Measurements from ENCODE around the gene SEC24D. TPM values are rescaled to one million over a fixed set of nuclear protein-coding genes. Genes with fewer than 3 reads are reported as not detected.

The SEC24D gene
- total RNA-seq, 1 donor from 2014 or later: 28.3 TPM

- H3K4me3 ChIP-seq (ENCODE audit: low read depth, low read length): no peak overlapping the region
- TF ChIP-seq, protein P1, sequence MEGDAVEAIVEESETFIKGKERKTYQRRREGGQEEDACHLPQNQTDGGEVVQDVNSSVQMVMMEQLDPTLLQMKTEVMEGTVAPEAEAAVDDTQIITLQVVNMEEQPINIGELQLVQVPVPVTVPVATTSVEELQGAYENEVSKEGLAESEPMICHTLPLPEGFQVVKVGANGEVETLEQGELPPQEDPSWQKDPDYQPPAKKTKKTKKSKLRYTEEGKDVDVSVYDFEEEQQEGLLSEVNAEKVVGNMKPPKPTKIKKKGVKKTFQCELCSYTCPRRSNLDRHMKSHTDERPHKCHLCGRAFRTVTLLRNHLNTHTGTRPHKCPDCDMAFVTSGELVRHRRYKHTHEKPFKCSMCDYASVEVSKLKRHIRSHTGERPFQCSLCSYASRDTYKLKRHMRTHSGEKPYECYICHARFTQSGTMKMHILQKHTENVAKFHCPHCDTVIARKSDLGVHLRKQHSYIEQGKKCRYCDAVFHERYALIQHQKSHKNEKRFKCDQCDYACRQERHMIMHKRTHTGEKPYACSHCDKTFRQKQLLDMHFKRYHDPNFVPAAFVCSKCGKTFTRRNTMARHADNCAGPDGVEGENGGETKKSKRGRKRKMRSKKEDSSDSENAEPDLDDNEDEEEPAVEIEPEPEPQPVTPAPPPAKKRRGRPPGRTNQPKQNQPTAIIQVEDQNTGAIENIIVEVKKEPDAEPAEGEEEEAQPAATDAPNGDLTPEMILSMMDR (conservative IDR thresholded peaks at IDR 0.05; ENCODE audit: low read depth, low read length): no peak
- no peak for DNase-seq (ENCODE audit: low read depth)
Observed at GRCh38 chr4:118739022-118739713, 96.8 kb downstream of the SEC24D start.

GRCh38 chr4:118738090-118738489 is 97.8 kb downstream of the SEC24D start:
- TF ChIP-seq, protein P1 (conservative IDR thresholded peaks at IDR 0.05; ENCODE audit: low read depth, low read length): no peak
- H3K4me3 ChIP-seq (ENCODE audit: low read depth, low read length): no peak overlapping the region
- DNase-seq (ENCODE audit: low read depth): no peak

- TF ChIP-seq, protein P1 (conservative IDR thresholded peaks at IDR 0.05; ENCODE audit: low read depth, low read length): no peak
- no peak for DNase-seq (ENCODE audit: low read depth)
- H3K4me3 ChIP-seq (ENCODE audit: low read depth, low read length): no peak overlapping the region
Observed at GRCh38 chr4:118736900-118737299, 99.0 kb downstream of the SEC24D start.

DNA sequence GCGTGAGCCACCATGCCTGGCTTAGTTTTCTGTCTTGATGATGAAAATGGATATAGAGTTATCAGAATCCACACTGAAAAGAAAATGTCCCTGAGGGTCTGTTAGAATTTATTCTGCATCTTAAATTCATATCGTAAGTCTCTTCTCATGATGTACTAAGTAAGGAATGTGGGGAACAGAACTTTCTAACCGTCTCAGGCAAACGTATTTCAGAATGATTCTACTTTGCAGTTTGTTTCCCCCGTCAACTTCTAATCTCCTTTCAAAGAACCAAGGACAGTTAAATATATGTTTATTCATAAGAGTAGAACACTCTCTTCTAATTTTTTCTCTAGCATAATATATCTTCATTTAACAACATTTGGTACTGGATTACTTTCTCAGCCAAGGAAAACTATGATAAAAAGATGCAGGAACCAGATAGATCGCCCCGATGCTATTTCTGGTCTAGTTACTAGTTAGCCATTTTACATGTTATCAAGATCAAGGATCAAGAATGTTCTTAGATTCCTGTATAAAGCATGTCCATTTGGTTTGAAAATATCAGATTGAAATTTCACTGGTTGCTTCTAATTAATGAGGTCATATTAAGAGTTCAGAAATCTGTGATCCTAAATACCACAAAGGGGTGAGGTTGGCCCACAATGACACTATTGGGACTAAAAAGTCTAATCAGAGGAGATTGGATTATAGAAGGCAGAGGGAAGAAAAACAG is 101.3 kb downstream of the SEC24D start:
- no peak for DNase-seq (ENCODE audit: low read depth)
- H3K4me3 ChIP-seq (ENCODE audit: low read depth, low read length): no peak overlapping the region
- TF ChIP-seq, protein P1 (conservative IDR thresholded peaks at IDR 0.05; ENCODE audit: low read depth, low read length): no peak

DNA sequence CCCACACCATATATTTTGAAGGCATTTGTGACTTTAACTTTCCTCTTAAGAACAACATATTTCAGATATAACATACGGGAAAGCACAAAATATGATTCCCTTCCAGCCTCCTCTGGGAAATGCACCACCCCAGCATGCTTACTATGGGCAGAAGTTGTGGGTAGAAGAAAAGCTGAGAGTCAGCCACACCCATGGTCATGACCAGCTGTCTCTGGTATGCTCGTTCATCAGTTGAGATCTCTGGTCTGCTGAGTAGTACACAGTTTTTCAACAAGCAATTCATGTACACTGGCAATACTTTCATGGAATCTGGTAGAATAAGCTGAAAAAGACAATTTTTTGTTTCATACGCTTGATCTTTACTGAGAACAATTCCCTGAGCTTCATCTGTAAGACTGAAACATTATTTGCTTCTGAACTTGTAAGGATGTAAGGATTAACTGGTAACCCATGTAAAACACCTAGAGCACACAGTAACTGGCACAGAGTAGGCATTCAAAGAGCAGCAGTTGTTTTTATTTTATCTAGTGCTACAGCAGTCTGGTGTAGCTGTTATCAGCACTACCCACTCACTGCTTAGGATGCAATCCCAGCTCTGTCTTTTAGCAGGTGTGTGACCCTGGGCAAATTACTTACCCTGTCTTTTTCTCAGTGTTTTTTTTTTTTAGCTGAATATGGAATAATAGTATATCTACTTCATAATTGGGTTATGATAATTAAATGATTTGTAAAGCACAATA is 103.2 kb downstream of the SEC24D start:
- H3K4me3 ChIP-seq (ENCODE audit: low read depth, low read length): no peak overlapping the region
- TF ChIP-seq, protein P1 (conservative IDR thresholded peaks at IDR 0.05; ENCODE audit: low read depth, low read length): no peak
- no peak for DNase-seq (ENCODE audit: low read depth)

DNA sequence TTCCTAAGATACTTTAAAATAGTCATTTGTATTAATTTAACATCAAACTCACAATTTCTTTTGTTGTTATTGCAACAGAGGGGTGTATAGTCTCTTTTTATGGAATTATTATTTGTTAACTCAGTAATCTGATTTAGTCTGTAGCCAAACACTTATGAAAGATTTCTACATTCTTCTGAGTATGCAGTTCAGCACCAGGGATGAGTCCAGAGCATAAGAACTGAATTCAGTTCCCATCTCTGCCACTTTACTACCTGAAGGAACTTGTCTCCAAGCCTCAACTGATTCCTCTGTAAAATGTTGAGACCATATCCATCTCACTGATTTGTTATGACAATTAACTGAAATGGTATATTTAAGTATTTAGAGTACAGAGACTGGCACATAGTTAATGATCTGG is 105.2 kb downstream of the SEC24D start:
- DNase-seq (ENCODE audit: low read depth): no peak
- no peak overlapping the region for H3K4me3 ChIP-seq (ENCODE audit: low read depth, low read length)
- TF ChIP-seq, protein P1 (conservative IDR thresholded peaks at IDR 0.05; ENCODE audit: low read depth, low read length): no peak
